ENCODE results near the gene VEGFC.

VEGFC gene

GRCh38 chr4:176671532-176671931 is 121.2 kb downstream of the VEGFC start:
- no peak for DNase-seq

GRCh38 chr4:176668324-176668723 is 124.4 kb downstream of the VEGFC start:
- no peak for DNase-seq

GRCh38 chr4:176664964-176665363 is 127.8 kb downstream of the VEGFC start:
- DNase-seq: no peak

- no peak for DNase-seq
Observed at GRCh38 chr4:176660561-176660960, 132.2 kb downstream of the VEGFC start.

- no peak for DNase-seq
Observed at GRCh38 chr4:176656108-176656507, 136.6 kb downstream of the VEGFC start.

- DNase-seq: no peak
Observed at GRCh38 chr4:176654565-176655216, 138.0 kb downstream of the VEGFC start.

GRCh38 chr4:176653401-176654220 is 139.1 kb downstream of the VEGFC start:
- DNase-seq: no peak

- no peak for DNase-seq
Observed at GRCh38 chr4:176646311-176646710, 146.4 kb downstream of the VEGFC start.

GRCh38 chr4:176645246-176645960 is 147.3 kb downstream of the VEGFC start:
- DNase-seq: no peak

- no peak for DNase-seq
Observed at GRCh38 chr4:176642472-176642871, 150.2 kb downstream of the VEGFC start.

GRCh38 chr4:176641237-176641636 is 151.5 kb downstream of the VEGFC start:
- DNase-seq: no peak

GRCh38 chr4:176638992-176639391 is 153.7 kb downstream of the VEGFC start:
- DNase-seq: no peak

- no peak for DNase-seq
Observed at GRCh38 chr4:176636292-176636691, 156.4 kb downstream of the VEGFC start.

- DNase-seq: no peak
Observed at GRCh38 chr4:176635372-176636261, 157.1 kb downstream of the VEGFC start.

Measured in NCI-H510A treated with DMSO at 0.1 percent for 48 hours (cell line).